ENCODE data around the gene CCSER1.

The CCSER1 gene

DNA sequence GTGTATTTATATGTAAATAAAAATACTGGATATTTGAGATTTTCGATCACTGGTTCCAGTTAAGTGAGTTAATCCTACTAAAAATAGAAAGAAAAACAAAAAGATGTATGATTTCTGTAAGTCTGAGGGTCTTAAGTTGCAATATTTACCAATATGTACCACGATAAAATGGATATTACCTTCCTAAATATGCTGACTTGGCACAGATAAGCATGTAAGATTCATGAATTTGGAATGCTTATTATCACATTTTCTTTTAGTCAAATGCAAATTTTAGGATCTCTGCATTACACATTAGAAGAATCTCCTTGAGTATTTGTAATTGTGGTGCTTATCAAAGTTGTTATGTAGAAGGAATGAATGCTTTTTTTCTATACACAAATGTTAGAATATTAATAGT lies 1158.3 kb downstream of the CCSER1 start:
- H3K4me3 ChIP-seq (ENCODE audit: low read depth, low read length), result no peak overlapping the region
- no peaks in the 10 kb centered on the region for H3K27me3 ChIP-seq (ENCODE audit: insufficient read depth, low read depth, severe bottlenecking)
- no peaks in the 10 kb centered on the region for H3K9me3 ChIP-seq (ENCODE audit: severe bottlenecking)
- TF ChIP-seq, protein P1, sequence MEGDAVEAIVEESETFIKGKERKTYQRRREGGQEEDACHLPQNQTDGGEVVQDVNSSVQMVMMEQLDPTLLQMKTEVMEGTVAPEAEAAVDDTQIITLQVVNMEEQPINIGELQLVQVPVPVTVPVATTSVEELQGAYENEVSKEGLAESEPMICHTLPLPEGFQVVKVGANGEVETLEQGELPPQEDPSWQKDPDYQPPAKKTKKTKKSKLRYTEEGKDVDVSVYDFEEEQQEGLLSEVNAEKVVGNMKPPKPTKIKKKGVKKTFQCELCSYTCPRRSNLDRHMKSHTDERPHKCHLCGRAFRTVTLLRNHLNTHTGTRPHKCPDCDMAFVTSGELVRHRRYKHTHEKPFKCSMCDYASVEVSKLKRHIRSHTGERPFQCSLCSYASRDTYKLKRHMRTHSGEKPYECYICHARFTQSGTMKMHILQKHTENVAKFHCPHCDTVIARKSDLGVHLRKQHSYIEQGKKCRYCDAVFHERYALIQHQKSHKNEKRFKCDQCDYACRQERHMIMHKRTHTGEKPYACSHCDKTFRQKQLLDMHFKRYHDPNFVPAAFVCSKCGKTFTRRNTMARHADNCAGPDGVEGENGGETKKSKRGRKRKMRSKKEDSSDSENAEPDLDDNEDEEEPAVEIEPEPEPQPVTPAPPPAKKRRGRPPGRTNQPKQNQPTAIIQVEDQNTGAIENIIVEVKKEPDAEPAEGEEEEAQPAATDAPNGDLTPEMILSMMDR (IDR thresholded peaks at IDR 0.05; ENCODE audit: low read depth, low read length), result no peak
- no peak overlapping the region for H3K27ac ChIP-seq
- no peak for DNase-seq
- no peaks in the 10 kb centered on the region for H3K36me3 ChIP-seq

DNA sequence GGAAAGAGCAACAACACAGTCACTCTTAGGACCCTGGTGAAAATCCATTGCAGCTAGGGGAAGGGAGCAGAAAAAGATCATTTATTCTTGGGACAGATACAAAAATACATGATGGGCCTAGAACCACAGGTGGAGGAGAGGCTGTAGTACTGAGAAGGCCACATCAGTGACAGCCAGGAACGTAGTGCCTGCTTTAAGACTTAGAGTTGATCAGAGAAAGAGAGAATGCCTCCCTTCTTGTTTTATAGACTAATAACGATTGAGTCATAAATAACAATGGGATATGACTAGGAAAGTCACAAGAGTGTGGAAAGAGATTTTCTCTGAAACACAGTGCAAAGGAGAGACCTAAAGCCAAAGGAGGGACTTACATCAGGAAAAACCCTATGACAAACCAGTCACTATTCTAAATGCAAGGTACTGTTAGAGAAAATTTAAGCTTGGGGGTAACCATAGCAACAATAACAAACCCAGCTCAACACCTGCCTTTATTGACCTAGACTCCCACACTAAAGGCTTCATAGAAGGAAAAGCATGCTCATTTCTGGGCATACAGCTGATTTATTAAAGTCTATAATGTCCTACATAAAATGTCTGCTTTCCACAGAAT lies 1161.6 kb downstream of the CCSER1 start:
- TF ChIP-seq, protein P1 (IDR thresholded peaks at IDR 0.05; ENCODE audit: low read depth, low read length), result no peak
- Histone ChIP-seq H3K4me3 (ENCODE audit: low read depth, low read length) (no peak overlapping the region), H3K9me3 (ENCODE audit: severe bottlenecking) (no peaks in the 10 kb centered on the region), H3K36me3 (no peaks in the 10 kb centered on the region), H3K27ac (no peak overlapping the region), H3K27me3 (ENCODE audit: insufficient read depth, low read depth, severe bottlenecking) (no peaks in the 10 kb centered on the region)
- DNase-seq, result no peak

DNA sequence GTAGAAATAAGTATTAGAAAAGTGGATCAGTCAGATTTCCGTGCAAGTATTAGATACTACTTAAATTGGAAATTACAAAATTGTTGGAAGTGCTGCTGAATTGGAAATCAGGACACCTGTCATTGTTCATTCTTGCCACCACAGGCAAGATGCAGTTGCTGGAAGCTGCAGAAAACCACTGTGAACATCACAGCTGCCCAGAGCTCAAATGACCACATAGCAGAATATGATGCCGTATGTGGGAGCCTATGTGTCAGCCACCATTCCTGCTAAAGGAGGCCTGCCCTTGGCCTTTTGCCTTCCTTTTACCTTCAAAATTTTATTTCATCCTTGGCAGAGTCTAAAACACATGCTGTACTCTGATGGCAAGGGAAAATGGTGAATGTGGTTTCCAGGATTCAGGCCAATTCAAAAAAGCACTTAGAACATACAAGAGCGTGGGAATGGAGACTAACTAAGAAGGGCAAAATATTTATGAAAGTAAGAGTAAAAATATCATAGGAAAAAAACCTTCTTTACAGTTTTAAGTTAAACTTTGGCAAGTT lies 1171.0 kb downstream of the CCSER1 start:
- Histone ChIP-seq H3K36me3 (no peaks in the 10 kb centered on the region), H3K9me3 (ENCODE audit: severe bottlenecking) (no peaks in the 10 kb centered on the region), H3K4me3 (ENCODE audit: low read depth, low read length) (no peak overlapping the region), H3K27me3 (ENCODE audit: insufficient read depth, low read depth, severe bottlenecking) (no peaks in the 10 kb centered on the region), H3K27ac (no peak overlapping the region)
- TF ChIP-seq, protein P1 (IDR thresholded peaks at IDR 0.05; ENCODE audit: low read depth, low read length), result no peak
- no peak for DNase-seq

DNA sequence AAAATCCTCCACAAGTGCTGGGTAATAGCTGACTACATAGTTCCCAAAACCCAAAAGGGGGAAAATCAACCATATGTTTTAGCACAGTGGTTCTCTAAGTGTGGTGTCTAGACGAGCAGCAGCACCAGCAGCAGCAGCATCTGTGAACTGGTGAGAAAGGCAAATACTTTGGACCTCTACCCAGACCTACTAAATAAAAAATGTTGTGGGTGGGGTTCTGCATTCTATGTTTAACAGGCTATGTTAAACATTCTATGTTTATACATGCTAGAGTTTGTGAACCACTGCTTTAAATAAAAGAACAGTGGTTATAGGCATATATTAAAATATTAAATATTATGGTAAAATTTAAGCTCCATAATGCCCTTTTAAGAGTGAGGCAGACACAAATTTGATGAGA lies 1171.6 kb downstream of the CCSER1 start:
- no peaks in the 10 kb centered on the region for H3K9me3 ChIP-seq (ENCODE audit: severe bottlenecking)
- H3K27ac ChIP-seq, result no peak overlapping the region
- DNase-seq, result no peak
- no peaks in the 10 kb centered on the region for H3K36me3 ChIP-seq
- TF ChIP-seq, protein P1 (IDR thresholded peaks at IDR 0.05; ENCODE audit: low read depth, low read length), result no peak
- H3K27me3 ChIP-seq (ENCODE audit: insufficient read depth, low read depth, severe bottlenecking), result no peaks in the 10 kb centered on the region
- H3K4me3 ChIP-seq (ENCODE audit: low read depth, low read length), result no peak overlapping the region

DNA sequence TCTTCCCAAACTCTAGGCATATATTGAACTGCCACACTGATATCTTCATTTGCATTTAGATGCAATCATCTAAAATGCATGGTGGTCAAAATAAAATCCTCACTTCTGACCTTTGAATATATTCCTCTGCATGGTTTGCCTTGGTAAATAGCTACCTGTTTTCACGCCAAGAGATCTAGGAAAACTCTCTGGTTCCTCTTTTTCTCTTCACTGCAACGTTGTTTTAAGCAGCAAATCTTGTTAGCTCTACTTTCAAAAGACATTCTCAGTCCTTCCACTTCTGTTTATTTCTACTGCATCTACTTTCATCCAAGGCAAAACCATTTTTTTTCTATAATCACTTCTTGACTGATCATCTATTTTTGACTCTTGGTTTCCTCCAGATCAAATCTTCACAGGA lies 1174.9 kb downstream of the CCSER1 start:
- TF ChIP-seq, protein P1 (IDR thresholded peaks at IDR 0.05; ENCODE audit: low read depth, low read length), result no peak
- Histone ChIP-seq H3K4me3 (ENCODE audit: low read depth, low read length) (no peak overlapping the region), H3K9me3 (ENCODE audit: severe bottlenecking) (no peaks in the 10 kb centered on the region), H3K36me3 (no peaks in the 10 kb centered on the region), H3K27me3 (ENCODE audit: insufficient read depth, low read depth, severe bottlenecking) (no peaks in the 10 kb centered on the region), H3K27ac (no peak overlapping the region)
- DNase-seq, result no peak

DNA sequence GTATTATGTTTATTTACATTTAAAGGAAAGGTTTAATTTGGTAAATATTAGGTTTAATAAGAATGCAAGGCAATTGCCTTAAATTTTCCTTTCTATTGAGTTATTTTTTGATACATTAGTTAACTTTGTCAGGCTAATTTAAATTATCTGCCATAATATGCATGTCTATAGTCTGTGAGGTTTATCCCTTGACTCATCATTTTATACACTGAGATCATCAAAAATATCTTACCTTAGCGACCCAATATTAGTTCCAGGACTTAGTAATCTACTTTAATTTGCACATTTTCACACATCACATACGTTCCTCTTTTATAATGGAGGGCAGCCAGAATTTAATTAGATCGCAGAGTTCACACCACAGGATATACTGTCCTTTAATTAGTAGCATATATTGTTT lies 1177.1 kb downstream of the CCSER1 start:
- TF ChIP-seq, protein P1 (IDR thresholded peaks at IDR 0.05; ENCODE audit: low read depth, low read length), result no peak
- Histone ChIP-seq H3K4me3 (ENCODE audit: low read depth, low read length) (no peak overlapping the region), H3K27ac (no peak overlapping the region), H3K36me3 (no peaks in the 10 kb centered on the region), H3K27me3 (ENCODE audit: insufficient read depth, low read depth, severe bottlenecking) (no peaks in the 10 kb centered on the region), H3K9me3 (ENCODE audit: severe bottlenecking) (no peaks in the 10 kb centered on the region)
- DNase-seq, result no peak

All from WERI-Rb-1 (cell line).